Uterus (tissue), 2 donors: ENCODE results near the gene CCDC40.

Source experiments
- CTCF ChIP-seq, 4 experiments: fragments of 200-600 bp in 2 of 4; fragments of 450-650 bp in 2 of 4; sonication (generic) in 2 of 4; IDR thresholded peaks; one replicate each; pipeline ENCODE4 v1.5.1; 2016 to 2019; ENCODE audit warnings: antibody characterized with exemption in 4 of 4, mild to moderate bottlenecking in 2 of 4, moderate library complexity in 1 of 4
- POLR2A ChIP-seq, 2 donors: fragments of 450-650 bp; IDR thresholded peaks; one replicate each; pipeline ENCODE4 v1.6.1; 2016; ENCODE audit warnings: antibody characterized with exemption in 2 of 2, mild to moderate bottlenecking in 1 of 2, moderate library complexity in 1 of 2

GRCh38 chr17:80043963-80044362, 7.5 kb downstream of the CCDC40 start:
- TF ChIP-seq CTCF (IDR thresholded peaks at IDR 0.05): no peak
- TF ChIP-seq POLR2A (IDR thresholded peaks at IDR 0.05): no peak
